GM20000 (cell line): ENCODE results near the gene COL27A1.

ENCODE experiments used
- DNase-seq: peaks from one replicate; pipeline ENCODE4 v3.0.0; 2012; ENCODE audit warnings: low spot score
- TF ChIP-seq, protein P1 (sequence below): IDR thresholded peaks from 2 replicates; pipeline ENCODE4 v1.5.1; 2012; ENCODE audit warnings: mild to moderate bottlenecking, control low read depth; ENCODE audit errors: extremely low read depth, missing control alignments

COL27A1 gene

DNA sequence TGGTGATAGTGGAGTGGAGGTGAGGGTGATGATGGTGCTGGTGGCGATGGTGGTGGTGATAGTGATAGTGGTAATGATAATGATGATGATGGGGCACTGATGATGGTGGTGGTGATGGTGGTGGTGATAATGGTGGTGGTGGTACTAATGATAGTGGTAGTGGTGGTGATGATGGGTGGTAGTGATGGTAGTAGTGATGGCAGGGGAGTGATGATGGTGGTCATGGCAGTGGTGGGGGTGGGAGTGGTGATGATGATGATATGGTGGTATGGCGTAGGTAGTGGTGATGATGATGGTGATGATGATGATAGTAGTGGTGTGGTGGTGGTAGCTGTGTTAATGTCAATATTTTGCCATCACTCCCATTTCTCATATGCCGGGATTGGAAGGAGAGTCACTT is 123.0 kb downstream of the COL27A1 start:
- DNase-seq = no peak
- TF ChIP-seq, protein P1, sequence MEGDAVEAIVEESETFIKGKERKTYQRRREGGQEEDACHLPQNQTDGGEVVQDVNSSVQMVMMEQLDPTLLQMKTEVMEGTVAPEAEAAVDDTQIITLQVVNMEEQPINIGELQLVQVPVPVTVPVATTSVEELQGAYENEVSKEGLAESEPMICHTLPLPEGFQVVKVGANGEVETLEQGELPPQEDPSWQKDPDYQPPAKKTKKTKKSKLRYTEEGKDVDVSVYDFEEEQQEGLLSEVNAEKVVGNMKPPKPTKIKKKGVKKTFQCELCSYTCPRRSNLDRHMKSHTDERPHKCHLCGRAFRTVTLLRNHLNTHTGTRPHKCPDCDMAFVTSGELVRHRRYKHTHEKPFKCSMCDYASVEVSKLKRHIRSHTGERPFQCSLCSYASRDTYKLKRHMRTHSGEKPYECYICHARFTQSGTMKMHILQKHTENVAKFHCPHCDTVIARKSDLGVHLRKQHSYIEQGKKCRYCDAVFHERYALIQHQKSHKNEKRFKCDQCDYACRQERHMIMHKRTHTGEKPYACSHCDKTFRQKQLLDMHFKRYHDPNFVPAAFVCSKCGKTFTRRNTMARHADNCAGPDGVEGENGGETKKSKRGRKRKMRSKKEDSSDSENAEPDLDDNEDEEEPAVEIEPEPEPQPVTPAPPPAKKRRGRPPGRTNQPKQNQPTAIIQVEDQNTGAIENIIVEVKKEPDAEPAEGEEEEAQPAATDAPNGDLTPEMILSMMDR = no peak

DNA sequence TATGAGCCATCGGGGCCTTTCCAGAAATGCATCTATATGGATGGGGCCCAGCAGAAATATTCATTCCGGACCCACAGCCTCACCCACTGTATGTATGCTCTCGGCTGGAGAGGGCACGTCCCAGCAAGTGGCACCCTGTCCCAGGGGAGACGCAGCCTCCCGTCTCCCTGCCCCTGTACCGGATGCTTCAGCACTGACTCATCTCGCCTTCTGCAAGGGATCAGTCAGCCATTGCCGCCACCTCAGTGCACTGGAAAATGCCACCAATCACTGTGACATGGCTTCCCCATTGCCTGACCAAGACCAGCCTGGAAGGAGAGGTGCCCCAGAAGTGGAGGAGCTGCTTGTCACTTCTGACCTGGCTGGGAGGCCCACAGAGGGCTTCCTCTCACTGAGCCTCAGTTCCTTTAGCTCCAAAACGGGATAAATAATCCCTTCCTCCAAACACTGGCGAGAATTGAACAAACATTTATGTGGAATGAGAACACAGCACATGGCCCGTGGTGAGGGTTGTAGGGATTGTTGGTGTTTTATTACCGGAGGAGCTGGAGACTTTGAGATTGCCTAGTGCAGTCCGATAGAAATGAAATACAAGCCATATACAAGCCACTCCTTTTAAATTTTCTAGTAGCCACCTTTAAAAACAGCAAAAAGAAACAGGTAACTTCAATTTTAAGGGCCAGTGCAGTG is 123.7 kb downstream of the COL27A1 start:
- DNase-seq = no peak
- TF ChIP-seq, protein P1 = no peak

DNA sequence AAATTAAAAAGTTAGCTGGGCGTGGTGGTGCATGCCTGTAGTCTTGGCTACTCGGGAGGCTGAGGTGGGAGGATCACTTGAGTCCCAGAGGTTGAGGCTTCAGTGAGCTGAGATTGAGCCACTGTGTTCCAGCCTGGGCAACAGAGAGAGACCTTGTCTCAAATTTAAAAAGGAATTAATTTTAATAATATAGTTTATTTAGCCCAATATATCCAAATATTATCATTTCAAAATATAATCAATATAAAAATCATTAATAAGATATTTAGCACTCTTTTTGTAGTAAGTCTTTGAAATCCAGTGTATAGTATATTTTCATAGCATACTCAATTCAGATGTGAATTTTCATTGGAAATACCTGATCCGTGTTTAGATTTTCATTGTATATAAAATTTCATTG is 124.4 kb downstream of the COL27A1 start:
- no peak for DNase-seq
- TF ChIP-seq, protein P1 = no peak

DNA sequence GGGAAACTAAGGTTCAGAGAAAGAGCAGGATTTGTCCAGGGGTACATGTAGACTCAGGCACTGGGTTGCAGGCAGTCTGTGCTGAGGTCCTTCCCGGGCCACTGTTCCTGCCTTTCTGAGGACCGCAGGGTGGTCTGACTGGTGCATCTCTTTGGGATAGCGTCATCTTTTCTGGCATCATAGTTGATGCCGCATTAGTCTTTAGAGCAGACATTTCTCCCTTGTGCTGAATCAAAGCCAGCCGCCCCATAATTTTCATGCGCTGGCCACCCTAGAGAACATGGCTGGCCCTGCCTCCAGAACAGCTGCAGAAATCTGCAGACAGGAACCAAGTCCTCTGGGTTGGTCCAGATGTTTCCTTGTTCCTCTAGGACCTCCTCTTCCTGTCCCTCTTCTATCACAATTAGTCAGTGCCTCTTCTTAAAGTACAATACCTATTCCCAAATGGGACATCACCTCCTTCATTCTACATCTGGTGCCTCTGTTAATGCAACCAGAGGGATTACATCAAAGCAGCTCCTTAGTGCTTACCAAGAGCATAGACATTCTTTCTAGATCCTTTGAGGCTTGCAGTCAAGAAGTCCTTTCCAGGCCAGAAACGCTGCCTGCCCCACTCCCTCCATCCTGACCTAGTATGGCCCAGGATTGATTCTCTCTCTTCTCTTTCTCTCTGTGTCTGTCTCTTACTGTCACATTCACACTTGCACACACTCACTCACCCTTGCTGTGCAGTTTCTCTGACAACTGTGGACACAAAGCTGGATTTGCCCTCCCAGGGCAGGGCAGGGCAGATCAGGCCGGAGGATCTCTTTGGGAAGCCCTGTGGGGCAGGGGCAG is 125.5 kb downstream of the COL27A1 start:
- DNase-seq = no peak
- TF ChIP-seq, protein P1 = no peak

DNA sequence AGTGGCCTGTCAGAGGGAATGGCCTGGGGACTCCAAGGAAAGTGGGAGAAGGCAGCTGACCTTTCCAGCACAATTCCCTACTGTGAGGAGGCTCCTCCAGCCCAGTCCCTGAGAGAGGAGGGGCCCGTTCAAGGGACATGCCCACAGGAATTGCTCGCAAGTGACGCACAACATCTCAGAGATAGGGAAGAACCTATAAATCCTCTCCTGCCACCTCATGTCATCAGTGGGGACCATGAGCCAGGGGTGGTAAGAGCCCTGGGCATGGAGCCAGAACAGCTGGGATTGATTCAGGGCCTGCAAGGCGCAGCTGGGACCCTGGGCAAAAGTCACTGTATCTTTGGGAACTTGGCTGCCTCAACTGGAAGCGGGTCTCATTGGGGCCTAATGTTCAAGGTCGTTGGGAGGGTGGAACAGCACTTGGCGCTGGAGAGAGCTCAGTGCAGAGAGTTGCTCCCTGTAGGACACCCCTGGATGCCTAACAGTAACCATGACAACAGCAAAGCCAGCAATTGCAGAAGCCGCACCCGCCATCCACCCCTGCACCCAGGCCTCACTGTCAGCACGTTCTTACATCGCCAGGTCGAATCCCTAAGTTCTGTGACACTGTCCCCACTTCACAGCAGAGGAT is 126.3 kb downstream of the COL27A1 start:
- DNase-seq = no peak

DNA sequence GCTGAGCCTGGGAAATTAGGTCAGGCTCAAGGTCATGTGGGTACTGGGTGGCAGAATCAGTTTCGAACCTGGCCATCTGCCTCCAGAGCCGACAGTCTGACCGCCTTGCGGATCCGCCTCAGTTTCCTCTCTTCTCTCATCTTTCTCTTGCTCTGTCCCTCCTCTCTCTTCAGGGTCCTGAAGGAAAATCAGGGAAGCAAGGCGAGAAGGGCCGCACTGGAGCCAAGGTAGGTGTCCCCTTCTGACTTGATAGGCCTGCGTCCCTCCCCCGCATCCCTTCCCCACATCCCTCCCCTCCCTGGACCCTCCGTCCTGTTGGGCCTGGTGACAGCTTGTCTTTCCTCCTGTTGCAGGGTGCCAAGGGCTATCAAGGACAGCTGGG is 126.8 kb downstream of the COL27A1 start:
- DNase-seq = no peak
- TF ChIP-seq, protein P1 = no peak

More for the DNA sequence above, 126.3 kb downstream of the COL27A1 start:
- TF ChIP-seq, protein P1 = no peak

DNA sequence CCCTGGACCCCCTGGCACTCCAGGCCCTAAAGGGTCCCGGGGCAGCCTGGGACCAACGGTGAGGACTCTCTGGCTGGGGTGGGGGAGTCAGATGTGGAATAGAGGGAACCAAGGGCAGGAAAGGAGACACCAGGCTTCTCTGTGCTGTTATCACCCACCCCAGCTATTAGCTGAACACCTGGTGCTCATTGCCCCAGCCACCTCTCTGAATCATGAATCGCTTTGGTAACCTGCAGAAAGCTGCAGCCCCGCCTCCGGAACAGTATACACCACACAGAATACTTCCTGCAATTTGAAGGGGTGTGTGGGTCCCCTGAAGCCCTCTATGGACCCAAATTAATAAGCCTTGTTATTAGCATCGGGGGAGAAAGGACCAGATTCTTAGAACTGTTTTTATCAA is 127.2 kb downstream of the COL27A1 start:
- TF ChIP-seq, protein P1 = no peak
- DNase-seq = no peak
